ENCODE measurements around the gene GALNT18. TPM values are rescaled to one million over a fixed set of nuclear protein-coding genes. Genes with fewer than 3 reads are reported as not detected.
A peak's percentile ranks its signal among the peaks of the same experiment; 100 is the strongest.

Gene GALNT18
- total and polyA plus RNA-seq, 3 experiments from 2014 or later, result 1.3 TPM; not detected in 1

GRCh38 chr11:11409901-11410300 lies 211.9 kb downstream of the GALNT18 start:
- Mint-ChIP-seq H3K36me3 (no peaks in the 10 kb centered on the region), H3K27me3 (peaks cover 2 to 20% of the 10 kb centered on the region in 2 donors), H3K4me1 (no peaks in the 10 kb centered on the region), H3K9me3 (peaks cover 0 to 2% (median 0%) of the 10 kb centered on the region in 5 donors), H3K4me3 (no peak overlapping the region), H3K27ac (peak overlapping the region in 1 of 8 donors; percentile 47)
- H3K9me3 ChIP-seq (ENCODE audit: low read length), result no peaks in the 10 kb centered on the region
- no peak for DNase-seq
- ChIA-PET POLR2A (no interaction called here), CTCF (no interaction called here)
- no peak overlapping the region for H3K4me3 ChIP-seq (ENCODE audit: low read length)
- no peaks in the 10 kb centered on the region for H3K27me3 ChIP-seq (ENCODE audit: insufficient read depth, low read length, poor library complexity, severe bottlenecking)
- no peak overlapping the region for H3K27ac ChIP-seq (ENCODE audit: low read depth, low read length)
- H3K36me3 ChIP-seq (ENCODE audit: insufficient read depth, low read length), result no peaks in the 10 kb centered on the region
- H3K4me1 ChIP-seq (ENCODE audit: insufficient read depth, low read length), result no peaks in the 10 kb centered on the region

GRCh38 chr11:11409224-11409623 lies 212.6 kb downstream of the GALNT18 start:
- Histone ChIP-seq H3K4me3 (ENCODE audit: low read length) (no peak overlapping the region), H3K27me3 (ENCODE audit: insufficient read depth, low read length, poor library complexity, severe bottlenecking) (no peaks in the 10 kb centered on the region), H3K4me1 (ENCODE audit: insufficient read depth, low read length) (no peaks in the 10 kb centered on the region), H3K36me3 (ENCODE audit: insufficient read depth, low read length) (no peaks in the 10 kb centered on the region), H3K27ac (ENCODE audit: low read depth, low read length) (no peak overlapping the region), H3K9me3 (ENCODE audit: low read length) (no peaks in the 10 kb centered on the region)
- H3K27ac Mint-ChIP-seq, result no peak overlapping the region
- H3K27me3 Mint-ChIP-seq, result peaks cover 4 to 26% of the 10 kb centered on the region in 2 donors
- H3K4me1 Mint-ChIP-seq, result no peaks in the 10 kb centered on the region
- CTCF ChIA-PET, result no interaction called here
- no peak overlapping the region for H3K4me3 Mint-ChIP-seq
- H3K36me3 Mint-ChIP-seq, result peaks cover 0 to 2% (median 0%) of the 10 kb centered on the region in 3 donors
- POLR2A ChIA-PET, result no interaction called here
- no peak for DNase-seq
- peaks cover 0 to 2% (median 0%) of the 10 kb centered on the region in 5 donors for H3K9me3 Mint-ChIP-seq

GRCh38 chr11:11408436-11409221 lies 213.2 kb downstream of the GALNT18 start:
- DNase-seq, result no peak
- H3K4me1 ChIP-seq (ENCODE audit: insufficient read depth, low read length), result no peaks in the 10 kb centered on the region
- no peak overlapping the region for H3K4me3 ChIP-seq (ENCODE audit: low read length)
- no peaks in the 10 kb centered on the region for H3K27me3 ChIP-seq (ENCODE audit: insufficient read depth, low read length, poor library complexity, severe bottlenecking)
- H3K27me3 Mint-ChIP-seq, result peaks cover 4 to 25% of the 10 kb centered on the region in 2 donors
- H3K36me3 Mint-ChIP-seq, result peaks cover 0 to 2% (median 0%) of the 10 kb centered on the region in 3 donors
- ChIA-PET CTCF (no interaction called here), POLR2A (no interaction called here)
- H3K9me3 Mint-ChIP-seq, result no peaks in the 10 kb centered on the region
- H3K36me3 ChIP-seq (ENCODE audit: insufficient read depth, low read length), result no peaks in the 10 kb centered on the region
- no peaks in the 10 kb centered on the region for H3K9me3 ChIP-seq (ENCODE audit: low read length)
- H3K27ac Mint-ChIP-seq, result no peak overlapping the region
- H3K4me1 Mint-ChIP-seq, result no peaks in the 10 kb centered on the region
- no peak overlapping the region for H3K27ac ChIP-seq (ENCODE audit: low read depth, low read length)
- H3K4me3 Mint-ChIP-seq, result no peak overlapping the region

- Histone ChIP-seq H3K36me3 (ENCODE audit: insufficient read depth, low read length) (no peaks in the 10 kb centered on the region), H3K4me3 (ENCODE audit: low read length) (no peak overlapping the region), H3K4me1 (ENCODE audit: insufficient read depth, low read length) (no peaks in the 10 kb centered on the region), H3K27ac (ENCODE audit: low read depth, low read length) (no peak overlapping the region), H3K9me3 (ENCODE audit: low read length) (no peaks in the 10 kb centered on the region), H3K27me3 (ENCODE audit: insufficient read depth, low read length, poor library complexity, severe bottlenecking) (no peaks in the 10 kb centered on the region)
- CTCF ChIA-PET, result interaction anchor here (1.0 kb wide), 1 partner anchor 10 kb away, joined by 3 read pairs; no protein-coding TSS in a partner anchor
- H3K4me3 Mint-ChIP-seq, result no peak overlapping the region
- no peak overlapping the region for H3K27ac Mint-ChIP-seq
- POLR2A ChIA-PET, result no interaction called here
- no peaks in the 10 kb centered on the region for H3K9me3 Mint-ChIP-seq
- no peaks in the 10 kb centered on the region for H3K4me1 Mint-ChIP-seq
- peaks cover 0 to 2% (median 0%) of the 10 kb centered on the region in 3 donors for H3K36me3 Mint-ChIP-seq
- peaks cover 4 to 28% of the 10 kb centered on the region in 2 donors for H3K27me3 Mint-ChIP-seq
- no peak for DNase-seq
Observed at GRCh38 chr11:11407763-11408084, 214.1 kb downstream of the GALNT18 start.

- DNase-seq, result no peak
- peaks cover 0 to 2% (median 0%) of the 10 kb centered on the region in 3 donors for H3K36me3 Mint-ChIP-seq
- no peak overlapping the region for H3K27ac Mint-ChIP-seq
- peaks cover 4 to 32% of the 10 kb centered on the region in 2 donors for H3K27me3 Mint-ChIP-seq
- Histone ChIP-seq H3K4me1 (ENCODE audit: insufficient read depth, low read length) (no peaks in the 10 kb centered on the region), H3K27me3 (ENCODE audit: insufficient read depth, low read length, poor library complexity, severe bottlenecking) (no peaks in the 10 kb centered on the region), H3K27ac (ENCODE audit: low read depth, low read length) (no peak overlapping the region), H3K4me3 (ENCODE audit: low read length) (no peak overlapping the region), H3K36me3 (ENCODE audit: insufficient read depth, low read length) (no peaks in the 10 kb centered on the region), H3K9me3 (ENCODE audit: low read length) (no peaks in the 10 kb centered on the region)
- ChIA-PET CTCF (interaction anchor here (1.0 kb wide), 1 partner anchor 9 kb away, joined by 3 read pairs; no protein-coding TSS in a partner anchor), POLR2A (no interaction called here)
- H3K9me3 Mint-ChIP-seq, result no peaks in the 10 kb centered on the region
- no peaks in the 10 kb centered on the region for H3K4me1 Mint-ChIP-seq
- H3K4me3 Mint-ChIP-seq, result no peak overlapping the region
Observed at GRCh38 chr11:11407065-11407762, 214.6 kb downstream of the GALNT18 start.

GRCh38 chr11:11406652-11407051 lies 215.2 kb downstream of the GALNT18 start:
- Mint-ChIP-seq H3K4me3 (no peak overlapping the region), H3K27ac (no peak overlapping the region), H3K36me3 (peaks cover 0 to 2% (median 0%) of the 10 kb centered on the region in 3 donors), H3K4me1 (no peaks in the 10 kb centered on the region), H3K27me3 (peaks cover 4 to 32% of the 10 kb centered on the region in 2 donors), H3K9me3 (no peaks in the 10 kb centered on the region)
- DNase-seq, result no peak
- H3K4me3 ChIP-seq (ENCODE audit: low read length), result no peak overlapping the region
- H3K36me3 ChIP-seq (ENCODE audit: insufficient read depth, low read length), result no peaks in the 10 kb centered on the region
- no peaks in the 10 kb centered on the region for H3K4me1 ChIP-seq (ENCODE audit: insufficient read depth, low read length)
- no peak overlapping the region for H3K27ac ChIP-seq (ENCODE audit: low read depth, low read length)
- no peaks in the 10 kb centered on the region for H3K27me3 ChIP-seq (ENCODE audit: insufficient read depth, low read length, poor library complexity, severe bottlenecking)
- POLR2A ChIA-PET, result no interaction called here
- CTCF ChIA-PET, result no interaction called here
- H3K9me3 ChIP-seq (ENCODE audit: low read length), result no peaks in the 10 kb centered on the region

DNA sequence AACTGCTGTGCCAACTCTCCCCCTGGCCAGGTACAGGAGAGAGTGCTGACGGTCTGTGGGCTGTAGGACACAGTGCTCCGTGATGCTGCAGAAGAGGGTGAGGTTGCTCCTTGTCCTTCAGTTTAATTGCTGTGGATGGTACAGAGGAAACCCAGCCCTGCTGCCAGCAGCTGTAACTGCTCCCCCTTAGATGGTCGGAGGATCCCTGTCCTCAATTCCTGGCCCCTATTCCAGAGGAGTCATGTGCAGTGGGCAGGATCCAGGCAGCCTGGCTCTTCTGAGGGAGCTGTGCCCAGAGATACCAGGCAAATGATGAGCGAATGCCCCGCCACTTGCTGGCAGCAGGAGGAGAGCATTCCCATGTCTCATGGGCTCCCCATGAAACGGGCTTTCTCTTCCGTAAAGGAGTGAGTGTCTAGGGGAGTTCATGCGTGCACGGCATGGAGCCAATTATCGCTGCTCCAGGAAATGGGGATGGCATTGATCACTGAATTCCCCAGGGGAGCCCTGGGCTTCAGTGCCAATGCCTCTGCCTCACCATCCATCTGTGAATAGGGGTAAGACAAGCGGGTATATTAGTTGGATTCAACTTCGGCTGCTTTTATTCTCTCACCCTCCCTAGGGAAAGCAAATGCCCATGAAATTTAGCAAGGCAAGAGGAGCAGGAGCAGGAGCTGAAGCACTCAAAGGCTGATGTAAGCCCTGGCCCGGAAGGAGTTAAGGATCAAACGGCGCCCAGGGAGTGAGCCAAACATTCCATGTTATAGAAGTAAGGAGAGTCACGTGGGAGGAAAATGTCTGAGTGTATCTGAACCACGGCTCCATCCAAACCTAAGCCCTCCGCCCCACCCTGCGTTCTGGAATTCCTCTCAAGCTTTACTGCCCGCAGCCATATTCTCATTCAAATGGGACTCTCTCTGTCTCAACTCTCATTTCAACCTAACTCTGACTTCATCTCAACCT lies 217.8 kb downstream of the GALNT18 start:
- Mint-ChIP-seq H3K27ac (no peak overlapping the region), H3K4me3 (no peak overlapping the region), H3K9me3 (no peaks in the 10 kb centered on the region), H3K27me3 (peaks cover 2 to 26% of the 10 kb centered on the region in 2 donors), H3K4me1 (no peaks in the 10 kb centered on the region), H3K36me3 (peaks cover 0 to 2% (median 0%) of the 10 kb centered on the region in 3 donors)
- ChIA-PET POLR2A (no interaction called here), CTCF (no interaction called here)
- Histone ChIP-seq H3K36me3 (ENCODE audit: insufficient read depth, low read length) (no peaks in the 10 kb centered on the region), H3K4me3 (ENCODE audit: low read length) (no peak overlapping the region), H3K27ac (ENCODE audit: low read depth, low read length) (no peak overlapping the region), H3K9me3 (ENCODE audit: low read length) (no peaks in the 10 kb centered on the region), H3K27me3 (ENCODE audit: insufficient read depth, low read length, poor library complexity, severe bottlenecking) (no peaks in the 10 kb centered on the region), H3K4me1 (ENCODE audit: insufficient read depth, low read length) (no peaks in the 10 kb centered on the region)
- DNase-seq, result no peak
